Activated naive CD4-positive, alpha-beta T cell treated with anti-CD3 and anti-CD28 coated beads, Interleukin-2, amount 50 U/mL, for 16 hours (primary cell): Measurements from ENCODE around the gene ATG7.
"Not testable (repeated sequence)": the region's sequence is repeated elsewhere in the genome, so short reads cannot be mapped to it uniquely, and the experiment has no call there.

ENCODE experiments used
- DNase-seq: peaks from one replicate; pipeline ENCODE4 v3.0.0-alpha.2; 2020

The ATG7 gene

DNA sequence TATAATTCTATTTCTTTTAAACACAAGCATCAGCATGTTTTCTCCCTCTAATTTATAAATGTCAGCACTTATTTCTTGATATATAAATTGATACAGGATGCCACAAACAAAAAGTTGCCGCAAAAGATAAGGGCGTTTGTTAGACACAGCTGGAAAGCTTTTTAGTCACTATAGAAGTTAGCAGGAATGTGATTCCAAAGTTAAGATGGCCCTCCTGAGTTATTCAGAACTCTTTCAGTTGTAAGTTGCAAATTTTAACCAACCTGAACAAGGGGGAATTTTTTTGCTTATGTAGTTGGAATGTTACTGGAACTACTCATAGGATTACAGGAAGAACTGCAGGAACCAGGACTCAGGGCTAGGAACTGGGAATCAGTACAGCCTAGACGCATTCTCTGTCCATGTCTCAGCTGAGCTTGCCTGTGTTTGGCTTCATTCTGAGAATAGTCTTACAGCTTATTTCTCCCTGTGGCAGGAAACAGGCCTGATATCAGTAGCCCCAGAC lies 205.3 kb downstream of the ATG7 start:
- no peak for DNase-seq

GRCh38 chr3:11478167-11478566 lies 206.0 kb downstream of the ATG7 start:
- DNase-seq = no peak

- no peak for DNase-seq
Measured at GRCh38 chr3:11479221-11479620, 207.0 kb downstream of the ATG7 start.

DNA sequence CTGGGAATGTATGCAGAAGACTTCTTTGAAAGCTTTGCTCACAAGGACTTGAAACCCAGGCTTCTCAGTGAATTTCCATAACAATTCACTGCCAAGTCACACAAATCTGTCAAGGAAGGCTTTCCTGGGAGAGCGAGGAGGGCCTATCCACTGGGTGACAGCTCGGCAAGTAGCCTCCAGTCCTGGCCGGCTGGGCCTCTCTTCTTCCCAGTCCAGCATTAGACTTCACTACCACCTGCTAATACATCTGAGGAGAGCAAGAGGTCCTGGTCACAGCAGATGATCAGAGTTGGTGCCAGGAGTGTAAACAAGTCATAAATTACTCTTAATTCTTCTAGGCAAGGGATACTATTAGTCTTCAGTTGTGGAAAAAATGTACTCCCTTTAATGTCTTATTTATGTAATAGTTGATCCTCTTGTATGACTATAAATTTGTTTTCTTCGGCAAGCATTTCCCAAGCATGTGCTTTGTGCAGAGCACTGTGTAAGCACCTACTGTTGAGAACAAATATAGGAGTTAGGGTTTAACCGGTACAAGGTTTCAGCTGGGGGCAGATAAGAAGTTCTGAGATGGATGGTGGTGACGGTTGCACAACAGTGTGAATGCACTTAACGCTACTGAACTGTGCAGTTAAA lies 208.6 kb downstream of the ATG7 start:
- DNase-seq = no peak

GRCh38 chr3:11481556-11481955 lies 209.4 kb downstream of the ATG7 start:
- DNase-seq = no peak

- DNase-seq = no peak
Measured at GRCh38 chr3:11482021-11482420, 209.8 kb downstream of the ATG7 start.

GRCh38 chr3:11488356-11488755 lies 216.2 kb downstream of the ATG7 start:
- not testable (repeated sequence) for DNase-seq

DNA sequence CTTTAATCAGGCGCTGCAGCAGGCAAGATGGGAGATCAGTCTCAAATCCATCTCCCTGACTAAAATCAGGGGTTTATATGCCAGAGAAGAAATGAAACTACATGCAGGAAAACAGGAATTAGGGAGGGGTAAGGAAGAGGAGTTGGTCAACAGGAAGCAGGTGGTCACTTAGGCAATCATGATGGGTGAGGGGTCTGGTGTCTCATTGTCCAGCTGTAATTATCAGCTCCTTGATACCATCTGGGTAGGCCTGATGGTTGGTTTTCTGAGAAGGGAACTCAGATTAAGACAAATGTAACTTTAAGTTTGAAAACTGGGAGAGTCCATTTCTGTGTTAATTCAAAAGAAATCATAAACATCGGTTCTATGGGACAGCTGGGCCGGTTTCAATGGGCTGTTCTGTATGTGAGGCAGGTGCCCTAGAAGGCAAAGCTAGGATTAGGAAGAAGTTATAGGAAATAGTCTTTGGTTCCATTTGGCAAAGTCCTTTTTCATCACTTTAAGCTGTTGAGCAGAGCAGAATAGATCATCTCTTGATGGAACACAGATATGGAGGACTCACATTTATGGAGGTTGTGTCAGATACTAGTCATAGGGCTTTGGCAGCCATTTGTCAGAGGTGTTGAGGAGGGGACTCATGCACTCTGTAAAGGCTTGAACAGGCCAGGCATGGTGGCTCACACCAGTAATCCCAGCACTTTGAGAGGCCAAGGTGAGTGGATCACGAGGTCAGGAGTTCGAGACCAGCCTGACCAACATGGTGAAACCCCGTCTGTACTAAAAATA lies 222.1 kb downstream of the ATG7 start:
- DNase-seq = no peak

GRCh38 chr3:11495948-11496557 lies 223.9 kb downstream of the ATG7 start:
- DNase-seq = no peak

- no peak for DNase-seq
Measured at GRCh38 chr3:11498177-11498576, 226.0 kb downstream of the ATG7 start.

- no peak for DNase-seq
Measured at GRCh38 chr3:11498646-11499045, 226.4 kb downstream of the ATG7 start.

DNA sequence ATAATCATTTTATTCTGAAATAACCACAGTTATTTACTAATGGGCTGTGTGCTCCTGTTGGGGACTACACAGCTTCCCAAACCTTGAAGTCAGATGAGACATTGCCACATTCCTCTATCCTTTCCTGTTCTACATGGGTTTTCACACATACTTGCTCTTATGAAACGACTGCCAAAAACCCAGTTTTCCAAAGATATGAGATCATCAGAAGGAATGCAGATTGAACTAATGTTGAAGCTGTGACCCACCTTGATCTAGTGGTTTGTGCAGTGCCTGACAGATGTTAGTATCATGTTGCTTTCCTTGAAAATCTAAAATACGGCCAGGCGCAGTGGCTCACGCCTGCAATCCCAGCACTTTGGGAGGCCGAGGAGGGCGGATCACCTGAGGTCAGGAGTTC lies 226.9 kb downstream of the ATG7 start:
- DNase-seq = no peak

DNA sequence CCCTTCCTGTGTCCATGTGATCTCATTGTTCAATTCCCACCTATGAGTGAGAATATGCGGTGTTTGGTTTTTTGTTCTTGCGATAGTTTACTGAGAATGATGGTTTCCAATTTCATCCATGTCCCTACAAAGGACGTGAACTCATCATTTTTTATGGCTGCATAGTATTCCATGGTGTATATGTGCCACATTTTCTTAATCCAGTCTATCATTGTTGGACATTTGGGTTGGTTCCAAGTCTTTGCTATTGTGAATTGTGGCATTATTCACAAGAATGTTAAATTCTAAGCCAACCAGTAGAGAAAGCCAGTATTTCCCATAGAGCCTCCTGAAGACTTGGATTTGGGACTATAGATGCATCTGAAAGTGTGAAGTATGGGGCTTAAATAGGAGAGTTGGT lies 230.2 kb downstream of the ATG7 start:
- DNase-seq = not testable (repeated sequence)

- DNase-seq = no peak
Measured at GRCh38 chr3:11507719-11508118, 235.5 kb downstream of the ATG7 start.

- no peak for DNase-seq
Measured at GRCh38 chr3:11508346-11509172, 236.4 kb downstream of the ATG7 start.

- no peak for DNase-seq
Measured at GRCh38 chr3:11509173-11510000, 237.2 kb downstream of the ATG7 start.

- DNase-seq = no peak
Measured at GRCh38 chr3:11510001-11510340, 237.8 kb downstream of the ATG7 start.

GRCh38 chr3:11510356-11510755 lies 238.2 kb downstream of the ATG7 start:
- DNase-seq = no peak

- not testable (repeated sequence) for DNase-seq
Measured at GRCh38 chr3:11511606-11512005, 239.4 kb downstream of the ATG7 start.

GRCh38 chr3:11513125-11513816 lies 241.1 kb downstream of the ATG7 start:
- DNase-seq = not testable (repeated sequence)

DNA sequence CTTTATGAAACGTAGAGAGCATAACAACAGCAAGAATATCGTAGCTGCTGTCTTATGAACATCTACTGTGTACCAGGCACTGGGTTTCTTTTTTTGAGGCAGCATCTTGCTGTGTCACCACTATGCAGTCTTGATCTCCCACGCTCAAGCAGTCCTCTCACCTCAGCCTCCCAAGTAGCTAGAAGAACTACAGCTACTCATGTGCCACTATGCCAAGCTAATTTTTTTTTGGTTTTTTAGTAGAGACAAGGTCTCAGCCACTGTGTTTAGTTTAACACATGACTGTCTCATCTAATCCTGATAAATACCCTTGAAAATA lies 241.6 kb downstream of the ATG7 start:
- DNase-seq = no peak
